Smooth muscle cell (in vitro differentiated cells): ENCODE data around the gene AFF3. TPM values are rescaled to one million over a fixed set of nuclear protein-coding genes. Genes with fewer than 3 reads are reported as not detected.

Experiments used
- DNase-seq: peaks from one replicate; lab custom pipeline; 2025; ENCODE audit not compliant: unreplicated experiment; lab: John Stamatoyannopoulos, UW
- H2AFZ ChIP-seq: fragments of 200-600 bp; sonication (generic); 2 replicates; pipeline ENCODE4 v1.6.0; 2016; ENCODE audit warnings: antibody characterized with exemption, low read depth, mild to moderate bottlenecking
- H3F3A ChIP-seq: fragments of 200-600 bp; sonication (generic); 2 replicates; pipeline ENCODE4 v1.6.0; 2017; ENCODE audit warnings: antibody characterized with exemption, low read depth
- H3K27ac ChIP-seq: fragments of 200-600 bp; sonication (generic); 2 replicates; pipeline ENCODE4 v1.5.1; 2016; ENCODE audit warnings: low read depth, mild to moderate bottlenecking
- H3K27me3 ChIP-seq: fragments of 200-600 bp; sonication (generic); 2 replicates; pipeline ENCODE4 v1.6.1; 2016; ENCODE audit warnings: low read depth, mild to moderate bottlenecking
- H3K36me3 ChIP-seq: fragments of 200-600 bp; sonication (generic); 2 replicates; pipeline ENCODE4 v1.5.1; 2016; ENCODE audit warnings: low read depth
- H3K4me1 ChIP-seq: fragments of 200-600 bp; sonication (generic); 2 replicates; pipeline ENCODE4 v1.5.1; 2016; ENCODE audit warnings: low read depth
- H3K4me2 ChIP-seq: fragments of 200-600 bp; sonication (generic); 2 replicates; pipeline ENCODE4 v1.6.0; 2016; ENCODE audit warnings: mild to moderate bottlenecking
- H3K4me3 ChIP-seq: fragments of 200-600 bp; sonication (generic); 2 replicates; pipeline ENCODE4 v1.5.1; 2016; ENCODE audit warnings: mild to moderate bottlenecking
- H3K79me2 ChIP-seq: fragments of 200-600 bp; sonication (generic); 2 replicates; pipeline ENCODE4 v1.6.0; 2016; ENCODE audit warnings: low read depth, mild to moderate bottlenecking
- H3K9ac ChIP-seq: fragments of 200-600 bp; sonication (generic); 2 replicates; pipeline ENCODE4 v1.6.0; 2016; ENCODE audit warnings: low read depth
- H3K9me3 ChIP-seq: fragments of 200-600 bp; sonication (generic); replicated peaks from 2 replicates; pipeline ENCODE4 v1.5.1; 2016; ENCODE audit warnings: low read depth
- H4K20me1 ChIP-seq: fragments of 200-600 bp; sonication (generic); 2 replicates; pipeline ENCODE4 v1.6.0; 2016; ENCODE audit warnings: low read depth
- CTCF ChIP-seq: fragments of 200-600 bp; sonication (generic); IDR thresholded peaks from 2 replicates; pipeline ENCODE4 v1.5.1; 2017; ENCODE audit warnings: borderline replicate concordance, mild to moderate bottlenecking, antibody characterized with exemption; ENCODE audit not compliant: insufficient read depth, poor library complexity, severe bottlenecking
- WGBS: methylation state at CpG from one replicate; pipeline ENCODE4 v1.1.7; 2016; ENCODE audit warnings: low lambda C conversion rate; 5-methylcytosine and 5-hydroxymethylcytosine counted together
- polyA plus RNA-seq: library from polyadenylated mRNA; unstranded; fragments of >200 nt; fragmentation: Nextera tagmentation; extraction: Ambion mirVana; gene quantifications from 2 replicates; pipeline ENCODE4 v1.2.1, GENCODE V29; 2016
- total RNA-seq: library from RNA; depleted of rRNA; stranded (reverse); fragments of >200 nt; gene quantifications from 2 replicates; pipeline ENCODE4 v1.2.3, GENCODE V29; 2014

The AFF3 gene
- total and polyA plus RNA-seq, 2 experiments from 2014 or later, result 0.27 to 0.39 TPM

GRCh38 chr2:99608861-99609260 lies 533.5 kb downstream of the AFF3 start:
- no peaks in the 10 kb centered on the region for H3K9me3 ChIP-seq
- H3K4me1 ChIP-seq, result no peaks in the 10 kb centered on the region
- no peak for TF ChIP-seq CTCF
- no peak overlapping the region for H3K4me3 ChIP-seq
- H3K36me3 ChIP-seq, result no peaks in the 10 kb centered on the region
- no peaks in the 10 kb centered on the region for H3K79me2 ChIP-seq
- no peak overlapping the region for H3K4me2 ChIP-seq
- H3K9ac ChIP-seq, result no peak overlapping the region
- H4K20me1 ChIP-seq, result no peaks in the 10 kb centered on the region
- H3K27ac ChIP-seq, result no peak overlapping the region
- H3F3A ChIP-seq, result no peaks in the 10 kb centered on the region
- H2AFZ ChIP-seq, result no peak overlapping the region
- H3K27me3 ChIP-seq, result no peaks in the 10 kb centered on the region
- 52% methylated on average over 1 of the region's 1 CpG for WGBS
- no peak for DNase-seq

GRCh38 chr2:99607861-99608491 lies 534.4 kb downstream of the AFF3 start:
- Histone ChIP-seq H3F3A (no peaks in the 10 kb centered on the region), H3K79me2 (no peaks in the 10 kb centered on the region), H3K27ac (no peak overlapping the region), H3K9ac (no peak overlapping the region), H3K4me3 (no peak overlapping the region), H3K9me3 (no peaks in the 10 kb centered on the region), H4K20me1 (no peaks in the 10 kb centered on the region), H3K27me3 (no peaks in the 10 kb centered on the region), H3K4me1 (no peaks in the 10 kb centered on the region), H3K36me3 (no peaks in the 10 kb centered on the region), H2AFZ (no peak overlapping the region), H3K4me2 (no peak overlapping the region)
- WGBS, result 70% methylated on average over 4 of the region's 4 CpGs
- DNase-seq, result no peak
- no peak for TF ChIP-seq CTCF

GRCh38 chr2:99607454-99607853 lies 534.9 kb downstream of the AFF3 start:
- Histone ChIP-seq H3K79me2 (no peaks in the 10 kb centered on the region), H3K36me3 (no peaks in the 10 kb centered on the region), H3K4me1 (no peaks in the 10 kb centered on the region), H3K9ac (no peak overlapping the region), H4K20me1 (no peaks in the 10 kb centered on the region), H3F3A (no peaks in the 10 kb centered on the region), H3K27me3 (no peaks in the 10 kb centered on the region), H3K4me2 (no peak overlapping the region), H2AFZ (no peak overlapping the region), H3K27ac (no peak overlapping the region), H3K9me3 (no peaks in the 10 kb centered on the region), H3K4me3 (no peak overlapping the region)
- no peak for TF ChIP-seq CTCF
- 92% methylated on average over 4 of the region's 4 CpGs for WGBS
- DNase-seq, result no peak

GRCh38 chr2:99605036-99605435 lies 537.4 kb downstream of the AFF3 start:
- H3K27ac ChIP-seq, result no peak overlapping the region
- no peaks in the 10 kb centered on the region for H3F3A ChIP-seq
- no peaks in the 10 kb centered on the region for H3K79me2 ChIP-seq
- H3K9me3 ChIP-seq, result no peaks in the 10 kb centered on the region
- H3K4me2 ChIP-seq, result no peak overlapping the region
- H2AFZ ChIP-seq, result no peak overlapping the region
- no peak overlapping the region for H3K4me3 ChIP-seq
- H3K36me3 ChIP-seq, result no peaks in the 10 kb centered on the region
- WGBS, result 95% methylated on average over 7 of the region's 7 CpGs
- TF ChIP-seq CTCF, result no peak
- H3K9ac ChIP-seq, result no peak overlapping the region
- DNase-seq, result no peak
- H4K20me1 ChIP-seq, result no peaks in the 10 kb centered on the region
- H3K27me3 ChIP-seq, result no peaks in the 10 kb centered on the region
- no peaks in the 10 kb centered on the region for H3K4me1 ChIP-seq
